IMR-90 (cell line): ENCODE results near the gene COA3. TPM values are rescaled to one million over a fixed set of nuclear protein-coding genes. Genes with fewer than 3 reads are reported as not detected.
A peak's percentile ranks its signal among the peaks of the same experiment; 100 is the strongest.

ENCODE experiments used
- MAFK ChIP-seq: IDR thresholded peaks from 2 replicates; pipeline ENCODE4 v1.6.1; 2012; ENCODE audit warnings: low read depth, low read length, improper control_type of control experiment
- MXI1 ChIP-seq: IDR thresholded peaks from 2 replicates; pipeline ENCODE4 v1.6.1; 2012; ENCODE audit warnings: low read depth, mild to moderate bottlenecking, low read length, moderate library complexity, borderline replicate concordance
- POLR2A ChIP-seq: IDR thresholded peaks from 2 replicates; pipeline ENCODE4 v1.6.1; 2012; ENCODE audit warnings: mild to moderate bottlenecking, low read depth, low read length
- RAD21 ChIP-seq: IDR thresholded peaks from 2 replicates; pipeline ENCODE4 v1.6.1; 2012; ENCODE audit warnings: low read length, improper control_type of control experiment
- polyA plus RNA-seq, 3 experiments: library from polyadenylated mRNA; depleted of rRNA; stranded (reverse); fragments of >200 nt; gene quantifications; 2 replicates each; pipeline ENCODE4 v1.2.3, GENCODE V29; 2012; ENCODE audit warnings: low replicate concordance in 1 of 3
- total RNA-seq: library from RNA; depleted of rRNA; stranded (reverse); fragments of >200 nt; gene quantifications from 2 replicates; pipeline ENCODE4 v1.2.3, GENCODE V29; 2012

Gene COA3
- total and polyA plus RNA-seq, 2 of the 4 experiments (the other 2 are of a cell fraction): 66.8 to 78.1 TPM

DNA sequence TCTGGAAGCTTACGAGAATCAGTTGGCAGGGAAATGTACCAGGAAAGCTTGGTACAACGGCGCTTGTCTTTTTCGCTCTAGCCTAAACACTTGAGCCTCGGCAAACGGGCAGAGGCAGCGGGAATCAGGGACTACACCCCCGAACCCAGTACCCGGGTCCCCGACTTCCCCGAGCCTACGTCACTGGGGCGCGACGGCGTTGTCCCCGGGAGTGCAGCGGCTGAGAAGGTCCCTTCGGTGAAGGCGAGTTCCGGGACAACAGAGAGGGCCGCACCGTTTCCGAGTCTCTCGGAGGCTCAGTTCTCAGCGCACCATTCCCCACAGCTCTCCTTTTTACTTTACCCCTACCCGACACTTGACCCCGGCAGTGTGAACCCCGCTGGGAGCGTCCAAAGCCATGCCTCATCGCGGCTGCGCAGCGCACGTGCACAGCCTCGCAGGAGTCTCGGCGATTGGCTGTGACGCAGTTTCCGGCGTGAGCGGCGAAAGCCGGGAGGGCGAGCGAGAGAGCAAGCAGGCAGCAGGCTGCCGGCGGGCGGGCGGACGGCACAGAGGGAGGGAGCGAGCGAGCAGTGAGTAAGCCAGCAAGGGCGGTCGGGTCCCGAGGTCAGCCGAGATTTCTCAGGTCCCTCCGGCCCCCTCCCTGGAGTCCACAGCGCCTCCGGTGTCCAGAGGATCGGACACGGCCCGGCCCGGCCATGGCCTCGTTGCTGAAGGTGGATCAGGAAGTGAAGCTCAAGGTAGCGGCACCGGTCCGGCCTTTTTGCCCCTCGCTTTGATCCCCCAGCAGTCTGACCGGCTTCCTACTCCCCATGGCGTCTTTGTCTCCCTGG is 34.6 kb upstream of the COA3 start, which contains the start of gene PSME3 (continued):
- TF ChIP-seq MXI1: peak; percentile 100
- no peak for TF ChIP-seq MAFK
- peak; percentile 96 for TF ChIP-seq POLR2A
- TF ChIP-seq RAD21: no peak
